Measurements from ENCODE around the gene TCF12.

Gene TCF12

GRCh38 chr15:57098896-57099295, 180.5 kb downstream of the TCF12 start:
- no peak for TF ChIP-seq CTCF (IDR thresholded peaks at IDR 0.05; ENCODE audit: low read depth, low read length)
- peak; percentile 11 for DNase-seq (ENCODE audit: extremely low read depth, low read depth)

- TF ChIP-seq CTCF (IDR thresholded peaks at IDR 0.05; ENCODE audit: low read depth, low read length), result no peak
- no peak for DNase-seq (ENCODE audit: extremely low read depth, low read depth)
Observed at GRCh38 chr15:57100136-57100539, 181.7 kb downstream of the TCF12 start.

- DNase-seq (ENCODE audit: extremely low read depth, low read depth), result no peak
- no peak for TF ChIP-seq CTCF (IDR thresholded peaks at IDR 0.05; ENCODE audit: low read depth, low read length)
Observed at GRCh38 chr15:57102858-57103257, 184.4 kb downstream of the TCF12 start.

GRCh38 chr15:57108296-57108695, 189.9 kb downstream of the TCF12 start:
- DNase-seq (ENCODE audit: extremely low read depth, low read depth), result no peak
- no peak for TF ChIP-seq CTCF (IDR thresholded peaks at IDR 0.05; ENCODE audit: low read depth, low read length)

GRCh38 chr15:57109005-57109404, 190.6 kb downstream of the TCF12 start:
- TF ChIP-seq CTCF (IDR thresholded peaks at IDR 0.05; ENCODE audit: low read depth, low read length), result no peak
- no peak for DNase-seq (ENCODE audit: extremely low read depth, low read depth)

GRCh38 chr15:57111002-57111401, 192.6 kb downstream of the TCF12 start:
- no peak; the same call in none of the 2 replicates for TF ChIP-seq CTCF (IDR thresholded peaks at IDR 0.05; ENCODE audit: low read depth, low read length)
- DNase-seq (ENCODE audit: extremely low read depth, low read depth), result no peak

- no peak for DNase-seq (ENCODE audit: extremely low read depth, low read depth)
- TF ChIP-seq CTCF (IDR thresholded peaks at IDR 0.05; ENCODE audit: low read depth, low read length), result no peak
Observed at GRCh38 chr15:57112178-57112577, 193.7 kb downstream of the TCF12 start.

Data from AG09319 (cell line).